ENCODE data around the gene ITPKB.
"Not testable (repeated sequence)": the region's sequence is repeated elsewhere in the genome, so short reads cannot be mapped to it uniquely, and the experiment has no call there.

ITPKB gene

DNA sequence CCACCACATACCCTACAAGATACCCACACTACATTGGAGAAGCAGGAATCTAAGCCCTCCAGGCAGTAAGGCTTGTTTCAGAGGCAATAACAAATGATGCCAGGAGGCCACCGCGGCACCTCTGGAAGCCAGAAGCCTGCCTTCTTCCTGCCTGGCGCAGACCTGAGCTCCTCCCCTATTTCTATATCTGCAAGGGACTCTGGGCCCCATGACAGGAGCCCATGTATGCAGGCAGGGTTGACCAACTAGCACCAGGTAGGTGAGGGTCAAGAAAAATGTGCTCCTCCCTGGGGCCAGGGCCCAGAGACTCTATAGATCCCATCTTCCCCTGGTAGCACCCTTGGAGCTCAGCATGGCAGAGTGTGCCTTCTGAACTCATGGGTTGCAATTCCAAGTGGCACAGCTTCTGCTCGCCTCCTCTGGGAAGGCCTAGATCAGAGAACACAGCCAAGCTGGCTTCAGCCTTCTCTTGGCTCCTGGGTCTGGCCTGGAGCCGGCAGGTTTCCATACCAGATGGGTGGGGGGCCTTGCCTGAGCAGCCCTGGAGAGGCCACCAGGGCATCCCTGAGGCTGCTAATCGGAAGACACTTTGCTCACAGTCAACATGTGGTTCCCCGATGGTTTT lies 105.4 kb downstream of the ITPKB start:
- DNase-seq (ENCODE audit: low read depth): no peak
- no peak overlapping the region for H3K4me3 ChIP-seq (ENCODE audit: low read depth, low read length)

DNA sequence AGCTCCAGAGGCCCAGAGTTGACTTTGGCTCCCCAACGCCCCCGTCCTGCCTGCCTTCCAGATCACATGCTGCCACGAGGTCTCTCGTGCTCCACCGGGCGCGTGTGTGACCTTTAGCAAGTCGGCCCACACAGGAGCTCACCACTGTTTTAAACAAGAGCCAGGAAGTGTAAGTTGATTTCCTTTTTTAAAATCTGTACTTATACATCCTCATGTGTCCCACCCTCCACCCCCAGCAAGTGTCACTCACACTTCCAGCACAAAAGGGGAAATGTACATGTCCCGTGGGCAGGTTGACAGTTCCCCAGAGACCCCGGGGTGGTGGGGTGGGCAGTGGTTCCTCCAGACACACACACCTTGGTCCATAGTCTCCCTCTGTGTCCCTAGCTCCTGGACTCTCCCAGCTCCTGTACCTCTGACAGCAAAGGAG lies 106.1 kb downstream of the ITPKB start:
- no peak for DNase-seq (ENCODE audit: low read depth)
- no peak overlapping the region for H3K4me3 ChIP-seq (ENCODE audit: low read depth, low read length)

GRCh38 chr1:226632169-226632879 lies 106.8 kb downstream of the ITPKB start:
- H3K4me3 ChIP-seq (ENCODE audit: low read depth, low read length): no peak overlapping the region
- no peak for DNase-seq (ENCODE audit: low read depth)

DNA sequence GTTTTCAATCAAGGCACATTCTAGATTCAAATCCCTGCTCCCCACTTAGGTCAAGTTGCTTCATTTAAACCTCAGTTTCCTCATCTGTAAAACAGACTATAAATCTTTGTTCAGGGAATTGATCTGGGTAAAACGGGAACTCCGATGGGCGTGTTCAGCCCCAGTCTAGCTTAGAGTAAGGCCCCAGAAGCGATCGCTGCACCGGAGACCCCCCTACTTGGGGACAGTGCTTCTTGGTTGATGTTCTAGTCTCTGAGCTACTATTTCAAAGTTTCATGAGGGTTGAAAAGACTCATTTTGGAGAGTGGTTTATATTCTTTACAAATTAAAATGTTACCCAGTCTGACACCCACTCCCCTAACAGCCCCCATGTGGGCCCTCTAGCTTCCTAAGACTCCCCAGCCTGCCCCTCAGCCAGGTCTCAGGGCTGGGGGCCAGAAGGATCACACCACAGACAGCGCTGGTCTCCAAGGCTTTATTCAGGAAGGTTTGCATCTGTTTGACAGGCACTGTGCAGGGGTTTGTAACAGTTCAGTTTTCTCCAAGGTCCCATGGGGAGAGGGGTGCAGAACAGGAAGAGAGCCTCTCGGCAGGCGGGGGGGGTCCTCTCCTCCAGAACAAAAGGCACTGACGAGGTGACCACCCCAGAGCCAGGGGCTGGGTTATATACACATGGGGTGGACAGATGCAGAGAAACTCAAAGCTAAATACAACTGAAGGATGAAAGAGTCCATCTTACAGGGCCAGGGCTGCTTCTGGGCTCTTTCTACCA lies 107.7 kb downstream of the ITPKB start:
- no peak overlapping the region for H3K4me3 ChIP-seq (ENCODE audit: low read depth, low read length)
- no peak for DNase-seq (ENCODE audit: low read depth)

DNA sequence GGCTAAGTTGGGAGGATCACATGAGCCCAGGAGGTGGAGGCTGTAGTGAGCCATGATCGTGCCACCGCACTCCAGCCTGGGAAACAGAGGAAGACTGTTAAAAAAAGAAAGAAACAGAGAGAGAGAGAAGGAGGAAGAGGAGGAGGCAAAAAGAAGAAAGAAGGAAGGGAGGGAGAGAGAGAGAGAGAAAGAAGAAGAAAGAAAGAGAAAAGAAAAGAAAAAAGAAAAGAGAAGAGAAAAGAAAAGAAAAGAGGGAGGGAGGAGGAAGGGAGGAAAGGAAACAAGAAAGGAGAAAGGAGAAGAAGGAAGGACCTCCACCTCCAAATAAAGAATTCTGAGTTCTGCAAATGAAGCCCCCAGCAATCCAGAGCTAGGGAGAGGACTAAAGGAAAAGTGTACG lies 108.5 kb downstream of the ITPKB start:
- no peak for DNase-seq (ENCODE audit: low read depth)
- no peak overlapping the region for H3K4me3 ChIP-seq (ENCODE audit: low read depth, low read length)

GRCh38 chr1:226629896-226630550 lies 109.1 kb downstream of the ITPKB start:
- DNase-seq (ENCODE audit: low read depth): no peak
- H3K4me3 ChIP-seq (ENCODE audit: low read depth, low read length): no peak overlapping the region

DNA sequence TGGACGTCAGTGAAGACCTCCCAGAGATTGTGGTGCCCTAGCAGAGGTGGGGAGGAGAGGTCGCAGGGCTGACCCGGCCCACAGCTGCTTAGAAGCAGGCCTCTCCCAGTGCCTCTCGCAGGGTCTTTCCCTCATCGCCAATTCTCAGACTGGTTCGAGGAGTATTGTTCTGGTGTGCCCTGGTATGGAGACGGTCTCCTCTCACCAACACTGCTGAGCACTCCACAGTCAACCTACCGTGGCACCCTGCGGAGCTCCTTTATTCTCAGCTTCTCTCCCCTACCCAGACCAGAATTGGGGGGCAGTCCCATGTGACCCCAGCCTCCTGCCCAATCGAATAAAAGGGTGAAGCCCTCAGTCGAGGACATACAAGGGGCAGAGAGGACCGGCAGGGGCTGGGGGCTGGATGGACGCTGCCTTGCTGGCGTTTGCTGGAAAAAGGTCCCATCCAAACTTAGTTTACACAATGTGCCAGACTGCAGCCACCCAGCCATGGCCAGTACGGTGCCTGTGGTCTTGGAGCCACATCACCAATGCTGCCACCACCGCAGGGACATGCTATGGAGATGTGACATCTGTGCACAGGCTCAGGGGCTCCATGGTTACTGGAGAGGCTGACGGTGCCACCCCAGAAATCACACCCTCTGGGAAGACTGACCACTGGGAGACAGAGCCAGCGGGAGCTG lies 109.7 kb downstream of the ITPKB start:
- H3K4me3 ChIP-seq (ENCODE audit: low read depth, low read length): no peak overlapping the region
- no peak for DNase-seq (ENCODE audit: low read depth)

DNA sequence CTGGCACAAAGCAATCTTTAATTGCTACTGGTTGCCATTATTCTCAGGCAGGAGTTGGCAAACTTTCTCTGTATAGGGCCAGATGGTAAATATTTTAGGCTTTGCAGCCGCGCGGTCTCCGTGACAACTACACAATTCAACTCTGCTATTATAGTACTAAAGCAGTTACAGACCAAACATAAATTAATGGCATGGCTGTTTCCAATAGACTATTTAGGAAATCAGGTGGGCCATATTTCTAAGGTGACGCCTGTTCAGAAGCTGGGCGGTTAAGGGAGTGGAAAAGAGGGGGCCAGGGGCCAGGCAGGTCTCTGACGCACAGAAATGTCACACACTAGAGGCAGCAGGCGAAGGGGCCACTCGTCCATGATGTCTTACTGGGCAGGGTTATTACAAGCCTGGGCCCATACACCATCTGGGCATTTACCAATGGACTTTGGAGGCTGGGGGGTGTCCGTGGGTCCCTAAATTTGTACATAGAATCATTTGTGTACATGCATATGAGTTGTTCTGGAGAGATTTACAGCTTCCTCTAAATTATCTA lies 110.4 kb downstream of the ITPKB start:
- no peak overlapping the region for H3K4me3 ChIP-seq (ENCODE audit: low read depth, low read length)
- no peak for DNase-seq (ENCODE audit: low read depth)

- no peak overlapping the region for H3K4me3 ChIP-seq (ENCODE audit: low read depth, low read length)
- DNase-seq (ENCODE audit: low read depth): no peak
Measured at GRCh38 chr1:226627924-226628611, 111.0 kb downstream of the ITPKB start.

DNA sequence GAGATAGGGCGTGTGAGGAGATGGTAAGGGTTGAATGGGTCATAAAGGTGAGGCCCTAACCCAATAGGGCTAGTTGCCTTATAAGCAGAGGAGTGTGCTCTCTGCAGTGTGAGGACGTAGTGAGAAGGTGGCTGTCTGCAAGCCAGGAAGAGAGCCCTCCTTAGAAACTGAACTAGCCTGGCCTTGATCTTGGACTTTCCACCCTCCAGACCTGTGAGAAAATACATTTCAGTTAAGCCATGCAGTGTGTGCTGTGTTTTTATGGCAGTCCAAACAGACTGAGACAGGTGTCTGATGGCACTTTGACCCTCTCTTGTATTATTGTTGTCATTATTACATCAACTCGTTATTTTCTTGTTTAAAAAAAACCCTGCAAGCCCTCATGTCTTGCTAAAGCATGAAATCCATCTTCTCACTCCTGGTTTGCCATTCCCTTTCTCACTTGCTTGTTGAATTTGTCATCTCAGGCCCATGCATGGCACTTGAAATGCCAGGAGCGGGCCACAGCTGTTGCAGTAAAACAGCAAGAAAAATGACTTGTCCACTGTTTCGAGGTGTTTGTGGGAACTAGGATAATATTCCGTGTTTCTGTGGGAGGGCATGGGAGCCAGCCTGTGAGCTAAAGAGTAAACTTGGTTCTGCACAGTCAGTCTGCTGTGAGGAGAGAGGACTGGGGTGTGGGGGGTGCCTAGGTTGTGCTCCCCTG lies 111.9 kb downstream of the ITPKB start:
- DNase-seq (ENCODE audit: low read depth): no peak
- no peak overlapping the region for H3K4me3 ChIP-seq (ENCODE audit: low read depth, low read length)

DNA sequence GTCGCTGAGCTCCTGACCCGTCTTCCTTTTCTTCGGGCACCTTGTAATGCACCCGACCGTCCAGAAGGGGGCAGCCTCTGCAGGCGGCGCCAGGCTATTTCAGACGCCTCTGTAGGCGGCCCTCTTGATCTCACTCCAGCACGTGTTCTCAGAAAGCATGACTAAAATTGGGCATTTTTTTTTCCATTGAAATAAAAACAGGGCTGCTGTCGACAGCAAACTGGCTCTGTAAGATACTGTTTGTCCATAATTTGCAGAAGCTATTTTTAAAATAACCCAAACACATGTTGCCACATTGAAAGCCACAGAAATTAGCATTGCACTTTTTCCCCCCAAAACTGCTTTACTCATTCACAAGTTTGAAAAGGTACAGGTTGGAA lies 112.5 kb downstream of the ITPKB start:
- DNase-seq (ENCODE audit: low read depth): no peak
- no peak overlapping the region for H3K4me3 ChIP-seq (ENCODE audit: low read depth, low read length)

GRCh38 chr1:226625832-226626576 lies 113.1 kb downstream of the ITPKB start:
- no peak for DNase-seq (ENCODE audit: low read depth)
- H3K4me3 ChIP-seq (ENCODE audit: low read depth, low read length): no peak overlapping the region

DNA sequence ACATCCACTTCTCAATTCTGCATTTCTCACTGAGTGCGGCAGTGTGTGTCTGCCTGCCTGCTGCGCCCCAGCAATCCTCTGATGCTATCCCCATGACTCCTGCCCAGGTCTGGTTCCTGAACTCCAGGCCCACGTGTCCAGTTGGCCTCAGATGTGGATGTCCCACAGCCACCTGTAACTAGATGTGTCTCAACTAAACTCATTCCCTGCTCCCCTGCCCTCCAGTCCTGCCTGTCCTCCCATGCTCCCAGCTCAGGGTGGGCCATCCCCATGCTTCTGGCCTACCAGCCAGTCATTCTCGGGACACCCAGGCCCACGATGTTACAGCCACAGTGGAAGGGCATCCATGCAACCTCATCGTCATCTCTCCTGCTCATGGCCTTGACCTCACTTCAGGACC lies 113.8 kb downstream of the ITPKB start:
- H3K4me3 ChIP-seq (ENCODE audit: low read depth, low read length): no peak overlapping the region
- DNase-seq (ENCODE audit: low read depth): no peak

GRCh38 chr1:226624526-226624925 lies 114.6 kb downstream of the ITPKB start:
- H3K4me3 ChIP-seq (ENCODE audit: low read depth, low read length): no peak overlapping the region
- no peak for DNase-seq (ENCODE audit: low read depth)

- H3K4me3 ChIP-seq (ENCODE audit: low read depth, low read length): no peak overlapping the region
- no peak for DNase-seq (ENCODE audit: low read depth)
Measured at GRCh38 chr1:226622012-226622411, 117.1 kb downstream of the ITPKB start.

DNA sequence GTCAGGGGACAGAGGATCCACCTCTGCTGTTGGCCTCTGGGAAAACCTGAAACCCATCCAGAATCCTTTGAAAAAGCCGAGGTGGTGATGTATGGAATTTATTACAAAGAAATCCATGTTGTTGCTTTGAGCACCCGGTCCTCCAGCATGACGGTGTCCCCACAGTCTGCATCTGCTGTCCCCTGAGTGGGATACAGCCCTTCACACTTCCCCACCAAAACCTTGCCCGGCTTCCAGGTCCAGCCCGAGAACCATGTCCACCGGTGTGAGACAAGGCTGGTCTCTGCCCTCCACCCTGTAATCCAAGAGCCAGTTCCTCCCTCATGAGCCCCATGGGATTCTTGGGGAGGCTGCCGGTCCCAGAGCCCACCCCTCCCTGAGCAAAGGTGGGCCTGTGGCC lies 120.1 kb downstream of the ITPKB start:
- H3K4me3 ChIP-seq (ENCODE audit: low read depth, low read length): no peak overlapping the region
- DNase-seq (ENCODE audit: low read depth): no peak

DNA sequence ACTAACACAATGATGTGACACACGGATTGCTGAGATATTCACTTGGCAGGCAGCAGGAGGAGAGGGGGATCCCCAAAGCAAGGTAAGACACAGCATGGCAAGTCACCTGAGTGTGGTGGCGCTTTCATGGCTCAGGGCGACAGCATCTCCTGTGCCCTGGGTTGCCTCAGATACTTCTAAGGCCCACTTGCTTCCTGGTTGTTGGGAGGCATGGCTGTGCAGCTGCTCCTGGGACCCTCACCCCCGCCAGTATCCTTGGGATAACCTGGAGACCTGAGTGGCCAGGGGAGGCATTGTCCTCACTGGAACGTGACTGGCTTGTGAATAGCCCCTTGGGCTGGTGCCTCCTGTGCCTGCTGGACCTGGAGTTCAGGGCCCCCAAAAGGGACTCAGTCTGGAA lies 120.7 kb downstream of the ITPKB start:
- no peak for DNase-seq (ENCODE audit: low read depth)
- H3K4me3 ChIP-seq (ENCODE audit: low read depth, low read length): no peak overlapping the region

DNA sequence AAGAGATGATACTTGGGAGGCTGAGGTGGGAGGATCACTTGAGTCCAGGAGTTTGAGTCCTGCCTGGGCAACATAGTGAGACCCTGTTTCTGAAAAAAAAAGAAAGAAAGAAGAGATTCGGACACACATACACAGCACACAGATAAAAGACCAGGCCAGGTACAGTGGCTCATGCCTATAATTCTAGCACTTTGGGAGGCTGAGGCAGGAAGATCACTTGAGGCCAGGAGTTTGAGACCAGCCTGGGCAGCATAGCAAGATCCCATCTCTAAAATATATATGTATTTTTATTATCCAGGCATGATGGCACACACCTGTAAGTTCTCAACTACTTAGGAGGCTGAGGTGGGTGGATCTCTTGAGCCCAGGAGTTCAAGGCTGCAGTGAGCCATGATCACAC lies 121.4 kb downstream of the ITPKB start:
- DNase-seq (ENCODE audit: low read depth); H3K4me3 ChIP-seq (ENCODE audit: low read depth, low read length): not testable (repeated sequence)
